ENCODE measurements around the gene DAZAP1.

Gene DAZAP1

DNA sequence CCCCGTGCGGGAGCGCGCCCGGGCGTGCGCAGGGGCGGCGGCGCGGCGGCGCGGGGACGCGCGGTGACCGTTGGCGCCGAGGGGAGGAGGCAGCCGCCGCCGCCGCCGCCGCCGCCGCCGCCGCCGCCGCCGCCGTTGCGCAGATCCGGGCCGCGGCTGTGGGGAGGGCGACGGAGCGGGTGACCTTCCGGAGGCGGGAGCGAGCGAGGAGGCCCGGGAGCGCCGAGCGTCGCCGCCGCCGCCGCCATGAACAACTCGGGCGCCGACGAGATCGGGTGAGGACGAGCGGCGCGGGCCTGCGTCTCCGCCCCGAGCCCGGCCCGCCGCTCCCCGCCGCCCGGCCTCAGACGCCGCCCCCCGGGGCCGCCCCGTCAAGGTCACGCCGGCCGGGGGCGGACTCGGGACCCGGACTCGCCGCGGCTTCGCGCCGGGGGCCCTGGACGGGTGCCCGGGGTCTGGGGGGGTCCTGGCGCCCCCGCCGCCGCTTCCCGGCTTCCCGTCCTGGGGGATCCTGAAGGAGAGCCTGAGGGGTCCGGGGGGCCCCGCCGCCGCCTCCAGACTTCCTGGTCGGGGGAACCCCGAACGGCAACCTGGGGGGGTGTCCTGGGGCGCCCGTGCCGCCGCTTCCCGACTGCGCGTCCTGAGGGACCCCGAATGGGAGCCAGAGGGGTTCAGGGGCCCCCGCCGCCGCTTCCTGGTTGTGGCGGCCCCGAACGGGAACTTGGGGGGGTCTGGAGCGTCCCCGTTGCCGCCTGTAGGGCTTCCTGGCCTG lies at the start of gene DAZAP1:
Gene DAZAP1 (plus strand): TSS at position 59 of the 772 bp plus-strand sequence. CDS start 188 bp downstream, at position 247.
- DNase-seq, result peak; percentile 22

DNA sequence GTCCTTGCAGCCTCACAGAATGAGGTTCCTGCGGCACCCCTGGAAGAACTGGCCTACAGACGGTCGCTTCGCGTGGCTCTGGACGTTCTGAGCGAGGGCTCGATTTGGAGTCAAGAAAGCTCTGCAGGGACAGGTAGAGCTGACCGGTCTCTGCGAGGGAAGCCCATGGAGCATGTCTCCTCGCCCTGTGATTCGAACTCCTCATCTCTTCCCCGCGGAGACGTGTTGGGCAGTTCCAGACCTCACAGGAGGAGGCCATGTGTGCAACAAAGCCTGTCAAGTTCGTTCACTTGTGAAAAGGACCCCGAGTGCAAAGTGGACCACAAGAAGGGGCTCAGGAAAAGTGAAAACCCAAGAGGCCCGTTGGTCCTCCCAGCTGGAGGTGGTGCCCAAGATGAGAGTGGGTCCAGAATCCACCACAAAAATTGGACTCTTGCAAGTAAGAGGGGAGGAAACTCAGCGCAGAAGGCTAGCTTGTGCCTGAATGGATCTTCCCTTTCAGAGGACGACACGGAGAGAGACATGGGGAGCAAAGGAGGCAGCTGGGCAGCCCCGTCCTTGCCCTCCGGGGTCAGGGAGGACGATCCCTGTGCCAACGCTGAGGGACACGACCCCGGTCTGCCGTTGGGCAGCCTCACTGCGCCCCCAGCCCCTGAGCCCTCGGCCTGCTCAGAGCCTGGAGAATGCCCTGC lies 47.1 kb upstream of the DAZAP1 start:
- DNase-seq, result no peak

GRCh38 chr19:1360818-1361461 lies 46.4 kb upstream of the DAZAP1 start:
- DNase-seq, result no peak

GRCh38 chr19:1361601-1362386 lies 45.6 kb upstream of the DAZAP1 start:
- no peak for DNase-seq

- DNase-seq, result no peak
These were observed 44.8 kb upstream of the DAZAP1 start for GRCh38 chr19:1362387-1363257.

- no peak for DNase-seq
These were observed 43.8 kb upstream of the DAZAP1 start for GRCh38 chr19:1363599-1363998.

- no peak for DNase-seq
These were observed 43.2 kb upstream of the DAZAP1 start for GRCh38 chr19:1364070-1364704.

GRCh38 chr19:1365319-1366269 lies 41.8 kb upstream of the DAZAP1 start:
- no peak for DNase-seq

- DNase-seq, result no peak
These were observed 41.1 kb upstream of the DAZAP1 start for GRCh38 chr19:1366296-1366695.

- DNase-seq, result no peak
These were observed 40.2 kb upstream of the DAZAP1 start for GRCh38 chr19:1366899-1367870.

- no peak for DNase-seq
These were observed 38.1 kb upstream of the DAZAP1 start for GRCh38 chr19:1369214-1369805.

DNA sequence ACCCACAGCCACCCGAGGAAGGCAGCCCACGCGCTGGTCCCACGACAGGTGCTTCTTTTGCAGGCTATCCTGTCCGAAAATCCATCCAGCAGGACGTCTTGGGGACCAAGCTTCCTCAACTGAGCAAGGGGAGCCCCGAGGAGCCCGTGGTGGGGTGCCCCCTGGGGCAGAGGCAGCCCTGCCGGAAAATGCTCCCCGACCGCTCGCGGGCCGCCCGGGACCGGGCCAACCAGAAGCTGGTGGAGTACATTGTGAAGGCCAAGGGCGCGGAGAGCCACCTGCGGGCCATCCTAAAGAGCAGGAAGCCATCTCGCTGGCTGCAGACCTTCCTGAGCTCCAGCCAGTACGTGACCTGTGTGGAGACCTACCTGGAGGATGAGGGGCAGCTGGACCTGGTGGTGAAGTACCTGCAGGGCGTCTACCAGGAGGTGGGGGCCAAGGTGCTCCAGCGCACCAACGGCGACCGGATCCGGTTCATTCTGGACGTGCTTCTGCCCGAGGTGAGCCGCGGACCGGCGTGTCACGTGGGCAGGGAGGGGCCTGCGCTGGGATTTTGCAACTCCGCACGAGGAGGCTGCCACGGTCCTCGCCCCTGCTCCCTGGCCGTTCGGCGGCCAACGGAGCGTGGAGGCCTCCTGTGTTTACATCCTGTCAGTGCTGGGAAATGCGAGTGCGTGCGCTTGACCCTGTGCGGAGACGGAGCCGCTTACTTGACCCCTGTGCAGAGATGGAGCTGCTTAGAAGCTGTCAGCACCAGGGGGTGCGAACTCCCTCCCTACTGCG lies 36.6 kb upstream of the DAZAP1 start:
- DNase-seq, result no peak

DNA sequence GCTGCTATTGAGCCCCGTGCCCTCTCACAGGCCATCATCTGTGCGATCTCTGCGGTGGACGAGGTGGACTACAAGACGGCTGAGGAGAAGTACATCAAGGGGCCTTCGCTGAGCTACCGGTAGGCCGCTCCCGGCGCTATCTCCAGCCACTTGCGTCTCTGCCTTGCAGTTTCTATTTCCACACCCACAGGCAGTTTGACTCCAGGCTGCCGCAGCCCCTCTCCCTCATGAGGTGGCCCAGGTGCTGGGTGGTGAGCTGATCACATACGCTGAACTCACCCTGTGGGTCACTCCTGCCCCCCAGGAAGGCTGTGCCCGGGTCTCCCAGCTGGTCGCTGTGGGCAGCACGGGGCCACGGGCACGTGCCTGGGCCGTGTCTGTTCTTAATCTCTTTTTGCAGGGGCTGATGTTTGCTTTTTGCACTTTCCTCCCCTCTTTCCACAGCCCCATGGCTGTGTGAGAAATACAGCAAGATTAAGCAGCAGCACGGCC lies 34.3 kb upstream of the DAZAP1 start:
- no peak for DNase-seq

GRCh38 chr19:1373534-1374249 lies 33.7 kb upstream of the DAZAP1 start:
- DNase-seq, result no peak

GRCh38 chr19:1374250-1374577 lies 33.2 kb upstream of the DAZAP1 start:
- DNase-seq, result no peak

GRCh38 chr19:1376415-1376805 lies 31.0 kb upstream of the DAZAP1 start:
- DNase-seq, result no peak
